HG02938 (cell line): ENCODE data around the gene THEM5.

ENCODE experiments used
- ATAC-seq: cut with Tn5 transposase; IDR thresholded peaks from one replicate; pipeline ENCODE4 v1.9.1; 2021; ENCODE audit warnings: mild to moderate bottlenecking, moderate library complexity; ENCODE audit not compliant: unreplicated experiment

The THEM5 gene

DNA sequence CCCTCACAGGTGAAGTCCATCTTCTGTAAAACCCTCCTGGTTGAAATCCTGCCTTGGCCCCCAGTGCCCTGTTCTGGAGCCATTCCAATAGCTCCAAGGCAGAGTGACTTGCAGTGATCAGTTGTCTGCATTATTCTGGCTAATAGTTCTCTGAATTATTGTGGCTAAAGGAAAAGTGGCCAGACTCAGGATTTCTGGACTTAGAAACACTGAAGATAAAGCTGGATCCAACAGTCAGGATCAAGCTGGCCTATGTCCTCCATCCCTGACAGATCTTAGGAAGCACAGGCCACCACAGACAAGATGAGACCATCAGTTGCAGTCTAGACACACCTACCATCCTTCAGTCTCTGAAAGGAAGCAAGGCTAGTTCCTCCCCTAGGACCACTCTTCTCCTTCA, 13.1 kb downstream of the THEM5 start:
- ATAC-seq = no peak

DNA sequence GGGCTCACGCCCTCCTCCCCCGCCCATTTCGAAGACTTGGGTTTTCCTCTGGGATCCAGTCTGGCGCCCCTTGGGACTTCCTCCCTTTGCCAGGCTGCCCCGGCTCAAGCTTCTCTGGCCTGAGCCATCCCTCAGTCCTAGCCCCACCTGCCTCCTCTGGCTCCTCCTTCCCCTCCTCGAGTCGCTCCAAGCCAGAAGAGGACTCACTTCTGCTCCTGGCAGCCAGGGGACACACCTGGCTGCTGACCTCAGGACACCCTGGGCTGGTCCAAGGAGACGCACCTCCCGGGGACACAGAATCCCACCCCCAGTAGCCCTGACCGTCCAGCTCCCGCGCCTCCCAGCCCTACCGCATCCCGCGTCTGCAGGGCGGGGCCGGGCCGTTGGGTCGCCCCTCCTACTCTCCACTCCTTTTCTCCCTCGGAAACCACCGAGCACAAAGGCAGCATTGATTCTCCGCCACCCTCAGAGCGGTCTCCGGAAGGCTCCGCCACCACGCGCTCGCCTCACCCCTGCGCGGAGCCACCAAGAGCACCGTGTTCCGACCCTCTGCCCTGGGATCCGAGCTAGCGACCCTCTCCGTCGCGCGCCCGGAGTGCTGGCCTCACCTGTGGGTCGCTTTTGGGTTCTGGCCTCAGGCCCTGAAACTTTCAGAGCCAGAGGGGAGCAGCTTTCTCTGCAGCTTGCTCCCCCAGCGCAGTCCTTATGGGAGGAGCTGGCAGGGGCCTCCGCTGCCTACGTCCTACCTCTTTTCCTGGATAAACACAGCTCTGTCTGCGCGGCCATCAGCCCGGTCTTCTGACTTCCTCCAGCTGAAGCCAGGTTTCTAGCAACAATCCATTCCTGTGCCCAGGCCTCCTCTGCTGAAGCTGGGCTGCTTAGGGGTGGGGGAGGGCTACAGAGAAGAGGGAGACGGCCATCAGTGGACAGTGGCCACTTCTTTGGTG, 13.8 kb downstream of the THEM5 start, which contains the start of gene C2CD4D:
C2CD4D (minus strand) TSS at position 364 of the 947 bp plus-strand sequence. CDS start 831 bp downstream, outside the sequence.
- no peak for ATAC-seq

DNA sequence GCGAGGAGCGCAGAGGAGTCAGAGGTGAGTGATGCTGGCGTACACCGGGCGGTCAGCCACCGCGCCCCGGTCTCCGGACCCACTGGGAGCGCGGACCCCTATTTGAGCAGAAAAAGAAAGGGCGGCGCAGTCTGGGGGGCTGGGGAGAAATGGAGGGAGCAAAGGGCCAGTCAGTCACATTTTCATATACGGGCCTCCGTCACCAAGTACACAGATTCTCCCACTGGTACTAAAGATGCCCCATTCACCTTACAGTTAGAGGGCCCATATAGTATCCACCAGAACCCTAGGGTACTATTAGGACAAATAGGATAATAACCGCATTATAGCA, 14.5 kb downstream of the THEM5 start:
- ATAC-seq = no peak

DNA sequence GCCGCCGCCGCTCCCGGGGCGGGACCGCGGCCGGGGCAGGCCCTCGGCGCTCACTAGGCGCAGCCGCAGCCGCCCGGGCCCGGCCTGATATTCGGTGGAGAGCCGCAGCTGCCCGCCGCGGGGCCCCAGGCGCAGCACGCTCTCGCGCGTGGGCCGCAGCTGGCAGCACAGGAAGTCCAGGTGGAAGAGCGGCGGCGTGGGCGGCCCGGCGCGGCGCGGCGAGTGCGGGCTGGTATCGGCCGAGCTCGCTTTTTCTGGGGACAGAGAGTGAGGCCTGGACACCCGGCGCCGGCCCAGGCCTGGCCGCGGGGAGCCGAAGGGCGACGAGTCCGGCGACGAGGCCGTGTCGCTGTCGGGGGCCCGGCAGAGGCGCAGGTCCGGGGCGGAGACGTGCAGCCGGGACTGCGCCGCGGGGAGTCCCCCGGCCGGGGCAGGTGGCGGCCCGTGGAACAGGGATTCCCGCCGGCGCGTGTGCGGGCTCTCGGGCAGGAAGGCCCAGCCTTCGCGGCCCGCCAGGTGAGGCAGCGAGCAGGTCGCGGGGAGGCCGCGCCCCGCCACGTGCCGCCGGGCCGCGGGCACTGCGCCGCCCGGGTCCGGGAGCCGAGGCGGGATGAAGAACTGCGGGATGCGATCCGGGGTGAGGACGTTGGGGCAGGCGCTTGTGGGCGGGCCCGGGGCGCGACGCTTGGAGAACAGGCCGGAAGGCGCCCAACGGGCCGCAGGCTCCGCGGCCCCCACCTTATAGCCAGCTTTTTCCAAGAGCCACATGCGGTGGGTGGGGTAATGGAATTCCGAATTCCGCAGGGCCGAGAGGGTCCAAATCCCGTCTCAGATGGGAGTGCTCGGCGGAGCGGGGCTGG, 15.1 kb downstream of the THEM5 start:
- ATAC-seq = no peak

DNA sequence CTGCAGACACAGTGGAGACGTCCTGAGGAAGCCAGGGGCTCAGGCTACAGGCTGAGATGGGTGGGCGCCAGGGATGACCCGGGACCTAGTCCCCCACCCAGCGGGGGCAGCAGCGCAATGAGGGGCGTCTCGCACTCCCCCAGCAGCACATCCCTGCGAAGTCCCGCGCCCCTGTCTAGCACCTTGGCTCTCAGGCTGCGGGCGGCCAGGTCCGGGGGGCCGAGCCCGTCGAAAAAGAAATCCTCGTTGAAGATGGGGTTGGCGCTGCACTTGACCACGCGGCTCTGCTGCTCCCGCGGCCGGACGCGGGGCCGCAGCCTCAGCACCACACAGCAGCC, 15.7 kb downstream of the THEM5 start:
- no peak for ATAC-seq

DNA sequence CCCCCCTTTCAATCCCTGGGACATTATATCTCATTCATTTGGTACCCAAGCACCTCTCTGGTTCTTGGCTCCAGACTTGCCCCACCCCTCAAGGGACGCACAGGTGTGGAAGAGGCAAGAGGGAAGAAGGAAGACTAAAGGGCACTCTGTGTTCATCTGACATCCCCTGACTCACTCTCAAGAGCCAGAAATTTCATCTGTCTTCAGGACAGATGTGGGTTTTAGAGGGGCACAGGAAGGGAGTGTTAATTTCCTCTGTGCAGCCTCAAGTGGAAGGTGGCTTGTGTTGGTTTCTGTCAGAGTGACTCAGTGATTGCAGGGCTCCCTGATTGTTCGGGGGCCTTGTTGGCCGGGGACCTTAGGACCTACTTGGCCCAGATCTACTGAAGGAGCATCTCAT, 16.3 kb downstream of the THEM5 start:
- ATAC-seq = no peak

DNA sequence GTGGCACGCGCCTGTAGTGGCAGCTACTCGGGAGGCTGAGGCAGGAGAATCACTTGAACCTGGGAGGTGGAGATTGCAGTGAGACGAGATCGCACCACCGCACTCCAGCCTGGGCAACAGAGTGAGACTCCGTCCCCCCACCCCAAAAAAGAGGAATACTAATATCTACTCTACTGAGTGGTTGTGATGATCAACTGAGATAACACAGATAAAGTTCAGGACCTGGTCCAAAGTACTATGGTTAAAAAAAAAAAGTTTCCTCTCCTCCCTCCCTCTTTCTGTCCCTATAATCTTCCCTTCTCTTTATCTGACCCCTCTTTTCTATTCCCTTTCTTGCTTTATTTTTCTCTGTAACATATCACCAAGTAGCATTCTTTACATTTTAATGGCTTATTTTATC, 17.9 kb downstream of the THEM5 start:
- no peak for ATAC-seq

DNA sequence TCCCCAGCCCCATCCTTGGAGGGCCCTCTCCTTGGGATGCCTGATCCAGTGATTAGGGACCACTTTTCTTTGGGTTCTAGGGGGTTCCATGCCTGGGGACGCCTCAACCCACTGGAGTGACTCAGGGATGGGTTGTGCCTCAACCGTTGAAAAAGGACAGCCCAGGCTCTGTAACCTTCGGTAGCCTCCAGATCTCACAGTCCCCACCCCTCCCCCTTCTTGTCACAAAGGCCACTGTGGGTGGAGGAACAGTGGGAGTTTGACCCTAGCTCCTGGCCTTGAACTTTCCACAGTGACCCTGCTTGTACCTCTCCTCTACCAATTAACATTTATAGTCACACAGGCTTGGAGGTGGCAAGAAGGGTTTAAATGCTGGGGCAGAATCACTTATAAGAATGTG, 19.3 kb downstream of the THEM5 start:
- no peak for ATAC-seq

DNA sequence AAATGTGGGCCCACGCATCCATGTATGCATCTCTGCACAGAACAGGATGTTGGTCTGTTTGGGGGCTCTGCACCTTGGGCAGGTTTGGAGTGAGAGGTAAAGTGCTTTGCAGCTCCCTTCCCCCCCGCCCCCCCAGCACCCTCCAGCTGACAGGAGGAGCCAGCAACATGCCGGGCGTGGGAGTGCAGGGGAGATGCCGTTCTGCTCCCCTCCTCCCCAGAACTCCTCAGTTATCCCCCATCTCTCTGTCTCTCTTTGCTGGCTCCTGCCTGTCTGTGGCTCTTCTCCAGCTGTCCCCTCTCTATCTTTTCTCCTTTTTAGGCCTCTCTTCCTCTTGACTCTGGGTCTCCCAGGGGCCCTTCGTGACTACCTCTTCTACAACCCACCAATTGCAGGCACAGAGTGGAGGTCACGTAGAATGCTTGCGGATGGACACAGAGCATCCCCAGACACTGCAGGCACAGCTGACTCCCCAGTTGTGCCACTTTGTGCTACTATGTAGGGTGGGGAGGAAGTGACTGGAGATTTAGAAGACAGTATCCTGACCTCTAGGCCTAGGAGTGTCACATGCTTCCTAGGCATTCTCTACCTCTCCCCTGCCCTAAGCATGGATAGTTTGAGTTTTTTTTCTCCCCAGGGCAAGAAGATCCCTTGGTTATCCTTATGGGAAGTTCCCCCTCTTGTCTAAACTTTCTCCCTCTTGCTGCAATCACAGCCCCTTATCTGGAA, 20.2 kb downstream of the THEM5 start:
- no peak for ATAC-seq

DNA sequence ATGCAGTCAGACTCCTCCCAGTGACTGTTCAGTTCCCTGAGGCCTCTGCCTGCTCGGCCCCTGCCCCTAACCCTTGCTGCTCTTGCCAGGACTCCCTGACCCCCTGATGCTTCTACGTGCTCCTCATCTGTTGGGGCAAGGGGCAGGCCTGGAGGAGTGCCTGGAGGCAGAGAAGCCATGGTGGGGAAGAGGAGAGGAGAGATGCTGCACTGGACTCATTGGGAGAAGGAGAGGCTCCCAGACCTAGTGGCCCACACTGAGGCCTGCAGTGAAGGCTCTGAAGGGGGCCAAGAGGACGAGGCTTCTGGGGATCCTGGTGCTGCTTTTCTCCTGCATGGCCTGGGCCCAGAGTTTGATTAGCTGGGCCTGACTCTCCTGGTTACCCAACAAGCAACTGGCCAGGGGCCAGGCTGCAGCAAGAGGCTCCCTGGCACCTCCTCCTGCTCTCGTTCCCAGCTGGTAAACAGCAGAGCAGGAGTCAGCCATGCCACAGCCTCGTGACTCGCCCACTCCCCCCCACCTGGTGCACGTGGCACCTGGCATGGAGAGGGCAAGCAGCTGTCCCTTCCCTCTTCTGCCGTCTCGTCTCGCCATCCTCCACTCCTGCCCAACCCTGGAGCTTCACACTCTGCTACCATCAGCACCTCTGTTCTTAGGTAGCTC, 21.1 kb downstream of the THEM5 start:
- ATAC-seq = no peak

DNA sequence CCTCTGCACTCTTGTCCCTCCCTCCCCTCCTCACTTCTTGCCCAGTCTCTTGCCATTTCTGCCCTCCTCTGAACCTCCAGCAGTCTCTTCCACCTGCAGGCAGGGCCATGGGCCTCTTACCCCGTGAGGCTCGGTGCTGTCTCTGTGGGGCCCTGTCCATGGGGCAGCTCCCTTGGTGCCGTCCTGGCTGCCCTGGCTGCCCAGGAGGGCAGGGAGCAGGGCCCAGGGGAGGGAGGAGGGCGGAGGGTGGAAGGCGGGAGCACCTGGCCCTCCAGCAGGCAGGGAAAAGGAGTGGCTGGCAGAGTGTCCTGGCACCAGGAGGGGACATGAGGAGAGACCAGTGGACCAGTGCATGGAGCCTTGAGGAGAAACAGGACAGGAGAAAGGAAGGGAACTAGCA, 21.9 kb downstream of the THEM5 start, which contains the start of gene RORC:
RORC (minus strand) TSS at position 198 of the 400 bp plus-strand sequence; CDS start at position 160, 38 bp downstream.
- no peak for ATAC-seq

DNA sequence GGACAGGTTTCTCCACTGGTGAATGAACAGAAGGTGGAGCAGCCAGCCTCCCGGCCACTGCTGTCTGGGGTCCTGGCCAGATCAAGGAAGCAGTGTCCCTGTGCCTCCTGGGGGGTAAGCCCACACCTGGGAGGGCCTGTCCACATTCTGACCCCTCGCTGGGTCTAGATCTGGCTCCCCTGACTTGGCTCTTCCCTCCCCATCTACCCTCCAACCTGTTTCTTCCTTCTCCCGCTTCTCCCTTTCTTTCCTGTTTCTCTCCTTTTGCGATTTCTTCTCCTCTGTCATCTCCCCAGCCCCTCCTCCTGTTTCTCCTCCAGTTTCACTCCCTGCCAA, 22.3 kb downstream of the THEM5 start:
- no peak for ATAC-seq

DNA sequence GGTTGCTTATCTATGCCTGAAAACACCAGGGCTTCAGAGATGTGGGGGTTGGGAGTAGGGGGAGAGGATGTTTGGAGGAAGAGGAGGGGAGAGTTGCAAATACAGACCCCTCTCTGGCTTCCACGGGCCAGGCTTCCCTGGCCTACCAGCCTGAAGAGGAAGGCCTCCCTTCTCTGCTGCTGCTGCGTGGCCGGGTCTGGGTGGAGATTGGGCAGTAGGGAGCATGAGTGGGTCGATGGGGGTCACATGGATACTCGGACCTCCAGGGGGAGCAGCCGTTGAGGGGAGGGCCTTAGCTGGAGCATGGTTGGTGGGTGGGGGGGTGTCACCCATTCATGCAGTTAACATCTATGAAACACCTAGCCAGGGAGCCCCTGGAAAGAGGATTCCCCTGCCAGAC, 23.5 kb downstream of the THEM5 start:
- ATAC-seq = no peak

DNA sequence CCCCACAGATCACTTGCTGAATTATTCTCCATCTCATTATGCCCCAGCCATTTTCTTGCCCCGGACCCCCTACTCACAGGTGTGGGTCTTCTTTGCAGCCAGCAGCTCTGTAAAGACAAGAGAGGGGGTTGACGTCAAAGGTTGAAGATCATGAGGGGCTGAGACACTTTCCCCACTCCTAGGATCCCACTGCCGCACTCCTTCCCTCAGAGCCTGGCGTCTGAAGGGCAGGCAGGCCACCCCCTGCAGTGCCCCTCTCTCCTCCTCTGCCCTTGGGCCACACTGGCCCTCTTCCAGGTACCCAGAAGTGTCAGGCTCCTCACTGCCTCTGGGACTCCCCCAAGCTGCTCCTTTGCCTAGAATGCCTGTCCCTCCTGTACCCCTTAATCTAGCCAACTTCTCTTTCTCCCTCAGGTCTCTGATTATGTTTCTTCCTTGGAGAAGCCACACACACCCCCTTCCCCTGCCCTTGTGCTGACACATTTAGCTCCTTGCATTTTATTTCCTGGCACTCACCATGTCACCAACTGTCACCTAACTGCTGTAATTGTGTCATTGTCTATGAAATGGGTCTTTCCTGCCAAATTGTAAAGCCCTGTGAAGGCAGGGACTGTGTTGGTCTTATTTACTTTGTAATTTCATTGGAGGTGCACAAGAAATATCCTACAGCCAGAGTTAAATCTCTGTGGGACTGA, 24.0 kb downstream of the THEM5 start:
- no peak for ATAC-seq

DNA sequence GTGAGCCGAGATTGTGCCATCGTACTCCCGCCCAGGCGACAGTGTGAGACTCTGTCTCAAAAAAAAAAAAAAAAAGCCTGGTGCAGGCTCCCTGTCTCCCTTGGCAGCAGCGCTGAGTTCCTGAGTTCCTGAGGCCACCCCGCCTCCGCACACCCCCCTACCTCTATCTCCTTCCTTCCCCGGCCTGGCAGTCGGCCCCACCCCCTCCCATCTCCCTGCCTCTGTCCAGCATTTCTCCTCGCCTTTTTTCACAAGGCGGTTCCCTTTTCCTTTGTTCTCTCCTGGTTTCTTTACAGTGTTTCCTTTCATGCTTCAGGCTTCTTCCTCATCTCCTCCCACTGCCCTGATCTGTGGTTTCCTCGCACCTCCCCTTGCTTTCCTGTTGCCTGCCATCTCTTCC, 24.6 kb downstream of the THEM5 start:
- no peak for ATAC-seq

DNA sequence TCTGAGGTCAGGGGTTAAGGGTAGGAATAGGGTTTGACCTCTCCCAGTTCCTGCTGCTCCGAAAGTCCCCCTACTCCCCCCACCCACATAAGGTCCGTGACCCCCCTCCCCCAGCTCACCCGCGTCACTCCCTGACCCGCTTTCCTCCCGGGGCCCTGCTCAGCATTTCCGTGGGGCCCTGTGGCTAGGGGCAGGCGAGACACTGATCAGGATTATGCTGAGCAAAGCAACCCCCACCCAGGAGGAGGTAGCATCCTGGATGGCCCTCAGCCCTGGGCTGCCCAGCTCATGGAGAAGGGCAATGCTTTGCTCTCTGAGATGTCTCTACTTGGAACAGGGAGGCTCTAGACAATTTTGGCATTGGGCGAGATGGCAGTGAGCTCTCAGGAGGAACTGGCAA, 25.7 kb downstream of the THEM5 start:
- no peak for ATAC-seq

DNA sequence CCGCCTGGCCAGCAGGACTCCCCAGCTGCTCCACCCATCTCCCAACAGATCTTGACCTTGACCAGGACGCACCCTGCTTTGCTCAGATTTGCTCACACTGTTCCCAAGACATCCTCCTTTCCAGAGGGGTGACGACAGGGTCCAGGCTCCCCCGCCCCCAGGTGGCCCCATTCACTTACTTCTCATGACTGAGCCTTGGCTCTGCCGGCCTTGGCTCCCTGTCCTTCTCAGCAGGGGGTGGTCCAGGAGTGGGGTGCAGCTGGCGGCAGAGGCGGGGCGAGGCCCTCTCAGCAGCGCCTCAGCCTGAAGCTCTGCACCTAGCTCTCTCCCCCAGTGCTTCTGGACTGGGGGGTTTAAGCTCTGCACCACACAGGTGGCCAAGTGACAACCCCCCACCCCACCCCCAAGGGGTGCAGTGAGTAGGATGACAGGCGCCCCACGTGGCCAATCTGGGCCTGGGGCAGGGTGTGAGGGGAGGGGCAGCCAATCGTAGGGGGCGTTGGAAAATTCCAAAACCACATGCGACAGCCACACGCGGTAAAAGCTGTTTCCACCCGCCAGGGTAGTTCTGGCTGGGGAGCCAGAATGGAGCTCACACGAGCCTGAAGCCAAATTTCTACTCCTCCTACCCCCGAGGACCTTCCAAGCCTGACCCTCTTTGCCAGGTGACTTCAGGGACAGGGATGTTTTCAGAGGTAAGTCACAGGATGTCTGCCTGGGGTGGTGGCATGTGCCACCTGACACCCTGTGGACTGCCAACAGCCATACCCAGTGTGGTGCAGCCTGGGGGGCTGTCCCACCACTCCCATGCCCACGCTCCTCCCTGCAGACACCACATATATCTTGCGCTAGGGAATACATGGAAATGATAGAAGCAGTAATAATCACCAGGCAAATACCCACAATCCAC, 27.5 kb downstream of the THEM5 start:
- ATAC-seq = no peak

DNA sequence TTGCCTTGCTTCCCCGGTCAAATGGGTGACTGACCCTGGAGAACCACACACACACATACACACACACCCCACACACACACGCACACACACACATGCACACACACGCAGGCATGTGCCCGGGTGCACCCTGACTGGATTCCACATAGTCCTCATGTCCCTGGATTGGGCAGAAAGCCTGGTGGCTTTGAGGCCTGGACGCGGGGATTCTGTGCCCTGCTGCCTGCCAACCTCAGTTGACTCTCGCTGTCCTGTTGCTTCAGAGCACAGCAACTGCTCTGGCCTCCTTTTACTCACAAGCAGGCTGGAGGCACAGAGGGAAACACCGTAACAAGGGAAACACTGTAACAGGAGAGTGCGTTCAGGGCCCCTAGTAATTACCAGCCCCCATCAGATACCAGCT, 28.3 kb downstream of the THEM5 start:
- no peak for ATAC-seq

DNA sequence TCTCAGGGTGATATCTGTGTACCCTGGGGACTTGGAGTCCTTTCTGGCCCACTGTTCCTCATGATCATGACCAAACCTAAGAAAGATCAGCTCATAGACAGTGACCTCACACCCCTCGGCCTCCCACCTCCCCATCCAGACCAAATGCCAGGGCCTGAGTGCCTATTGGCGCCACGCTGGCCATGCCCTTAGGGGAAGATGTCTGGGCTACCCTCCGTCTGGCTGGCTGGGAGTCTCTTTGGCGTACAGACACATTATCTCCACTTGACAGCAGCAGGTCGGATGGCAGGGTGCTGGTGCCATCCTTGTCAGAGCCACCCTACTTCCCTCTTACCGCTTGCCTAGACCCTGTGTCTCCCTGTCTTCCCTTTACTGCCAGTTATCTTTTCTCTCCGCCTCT, 30.3 kb downstream of the THEM5 start:
- no peak for ATAC-seq
